Measurements from ENCODE around the gene GNG2.

GRCh38 chr14:51926449-51926848 is 66.0 kb downstream of the GNG2 start:
- TF ChIP-seq, protein P1, sequence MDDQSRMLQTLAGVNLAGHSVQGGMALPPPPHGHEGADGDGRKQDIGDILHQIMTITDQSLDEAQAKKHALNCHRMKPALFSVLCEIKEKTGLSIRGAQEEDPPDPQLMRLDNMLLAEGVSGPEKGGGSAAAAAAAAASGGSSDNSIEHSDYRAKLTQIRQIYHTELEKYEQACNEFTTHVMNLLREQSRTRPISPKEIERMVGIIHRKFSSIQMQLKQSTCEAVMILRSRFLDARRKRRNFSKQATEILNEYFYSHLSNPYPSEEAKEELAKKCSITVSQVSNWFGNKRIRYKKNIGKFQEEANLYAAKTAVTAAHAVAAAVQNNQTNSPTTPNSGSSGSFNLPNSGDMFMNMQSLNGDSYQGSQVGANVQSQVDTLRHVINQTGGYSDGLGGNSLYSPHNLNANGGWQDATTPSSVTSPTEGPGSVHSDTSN (CRISPR knock-in tag; IDR thresholded peaks at IDR 0.05): no peak
- TF ChIP-seq TCF7L2 (IDR thresholded peaks at IDR 0.05; ENCODE audit: borderline replicate concordance, low read depth, low read length): no peak
- no peak for TF ChIP-seq CTCF (tag by site-specific recombination; IDR thresholded peaks at IDR 0.05)
- TF ChIP-seq ZNF169 (tag by site-specific recombination; IDR thresholded peaks at IDR 0.05): no peak
- no peak for TF ChIP-seq KLF1 (tag by site-specific recombination; IDR thresholded peaks at IDR 0.05)
- TF ChIP-seq ZNF335 (tag by site-specific recombination; conservative IDR thresholded peaks at IDR 0.05): no peak
- TF ChIP-seq ZSCAN30 (tag by site-specific recombination; IDR thresholded peaks at IDR 0.05): no peak
- no peak for TF ChIP-seq ZNF311 (tag by site-specific recombination; IDR thresholded peaks at IDR 0.05; ENCODE audit: borderline replicate concordance)
